NOMO-1 treated with dmso at 0.1 percent for 144 hours (cell line): ENCODE measurements around the gene BCO1.

ENCODE experiments used
- DNase-seq: peaks from one replicate; lab custom pipeline; 2025; ENCODE audit not compliant: unreplicated experiment; lab: John Stamatoyannopoulos, UW

Gene BCO1

DNA sequence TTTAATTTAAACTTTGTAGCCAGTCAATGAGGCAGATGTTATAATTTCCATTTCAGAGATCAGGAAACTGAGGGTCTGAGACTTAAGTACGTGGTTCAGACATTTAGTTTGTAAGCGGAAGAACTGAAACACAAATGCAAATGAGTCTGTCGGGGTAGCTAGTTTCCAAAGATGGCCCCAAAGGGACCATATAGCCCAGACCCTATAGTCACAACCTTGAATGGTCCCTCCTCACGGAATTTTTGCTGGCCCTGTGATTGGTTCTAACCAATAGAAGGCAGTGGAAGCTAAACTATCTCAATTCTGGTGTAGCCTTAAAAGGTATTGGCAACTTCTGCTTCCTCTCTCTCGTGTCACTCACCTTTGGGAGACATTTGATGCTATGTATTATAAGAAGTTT, 7.5 kb upstream of the BCO1 start:
- DNase-seq = no peak

DNA sequence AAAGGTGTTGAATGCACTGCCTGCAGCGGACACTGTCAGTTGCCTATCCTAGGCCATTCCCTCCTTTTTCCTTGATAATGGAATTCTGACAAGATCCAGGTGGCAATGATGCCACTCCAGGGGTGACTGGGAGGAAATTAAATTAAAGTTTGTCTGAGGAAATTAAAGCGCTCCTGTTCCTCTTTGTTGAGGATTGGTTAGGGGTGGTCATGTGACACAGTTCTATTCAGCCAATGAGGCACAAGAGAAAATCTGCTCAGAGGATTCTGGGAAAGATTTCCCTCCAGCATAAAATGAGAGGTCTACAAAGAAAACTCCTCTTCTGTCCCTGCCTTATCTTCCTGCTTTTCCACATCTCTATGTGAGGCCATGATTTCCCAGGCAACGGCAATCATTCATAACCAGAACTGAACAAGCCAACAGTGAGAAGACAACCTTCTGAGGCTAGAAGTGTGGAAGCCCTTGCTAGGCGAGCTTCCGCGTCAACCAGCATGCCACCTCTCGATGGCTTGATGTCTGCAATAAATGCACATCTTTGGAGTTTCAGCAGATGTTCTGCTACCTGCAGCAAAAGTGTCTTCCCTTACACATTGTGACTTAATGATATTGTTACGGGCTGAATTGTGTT, 5.6 kb upstream of the BCO1 start:
- DNase-seq = no peak

DNA sequence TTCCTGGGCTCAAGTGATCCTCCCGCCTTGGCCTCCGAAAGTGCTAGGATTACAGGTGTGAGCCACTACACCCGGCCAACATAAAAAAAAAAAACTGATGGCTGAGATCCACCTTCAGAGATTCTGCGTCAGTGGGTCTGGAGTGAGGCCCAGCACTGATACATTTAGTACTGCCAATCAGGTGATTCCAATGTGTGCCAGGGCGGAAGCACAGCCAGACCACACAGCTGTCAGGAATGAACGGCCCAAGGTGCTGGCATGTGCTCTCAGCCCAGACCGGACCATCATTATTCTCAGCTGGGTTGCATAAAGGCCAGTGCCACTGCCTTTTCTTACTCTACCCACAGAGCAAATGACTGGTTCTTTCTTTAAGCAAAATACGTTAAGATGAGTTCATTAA, 1.2 kb upstream of the BCO1 start:
- no peak for DNase-seq

DNA sequence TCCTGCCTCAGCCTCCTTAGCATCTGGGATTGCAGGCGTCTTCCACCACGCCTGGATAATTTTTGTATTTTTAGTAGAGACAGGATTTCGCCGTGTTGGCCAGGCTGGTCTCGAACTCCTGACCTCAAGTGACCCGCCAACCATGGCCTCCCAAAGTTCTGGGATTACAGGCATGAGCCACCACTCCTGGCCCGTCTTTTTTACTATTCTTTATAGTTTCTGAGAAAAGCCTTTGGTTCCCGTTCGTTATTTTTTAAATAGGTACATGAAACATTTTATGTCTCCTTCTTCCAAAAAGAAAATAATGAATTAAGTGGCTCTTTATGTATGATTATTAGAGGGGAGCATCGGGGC, 570 bp upstream of the BCO1 start:
- DNase-seq = no peak

DNA sequence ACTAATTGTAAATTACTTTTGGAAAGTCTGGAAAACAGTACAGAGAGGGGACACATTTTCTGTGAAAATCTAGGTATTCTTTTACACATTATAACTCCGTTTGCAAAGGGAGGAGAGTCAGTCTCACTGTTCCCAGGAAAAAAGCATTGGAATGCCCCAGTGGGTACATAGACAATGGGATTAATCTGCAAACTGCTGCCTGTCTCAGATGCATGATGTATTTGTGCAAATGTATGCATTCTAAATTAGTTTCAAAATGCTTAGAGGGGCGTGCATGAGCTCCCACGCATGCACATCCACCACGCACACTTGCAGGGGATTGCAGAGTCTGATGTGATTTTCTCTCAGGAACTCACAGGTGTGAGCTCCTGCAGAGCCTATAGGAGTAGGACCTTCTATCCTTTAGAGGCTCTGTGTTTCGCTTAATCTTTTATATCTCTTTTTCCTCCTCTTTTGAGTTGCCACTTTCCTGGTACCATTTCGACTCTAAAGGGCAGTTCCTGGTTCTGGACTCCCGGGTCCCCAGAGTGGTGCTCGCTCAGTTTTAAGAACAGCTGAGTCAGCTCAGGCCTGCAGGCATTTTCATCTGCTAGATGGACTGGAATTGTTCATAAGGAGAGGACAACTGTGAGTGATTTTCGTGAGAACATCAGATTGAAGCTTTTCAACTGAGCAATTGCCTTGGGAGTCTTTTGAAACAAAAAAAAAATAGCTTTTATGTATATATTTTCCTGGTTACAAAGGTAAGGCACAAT, 1.1 kb downstream of the BCO1 start:
- DNase-seq = no peak

DNA sequence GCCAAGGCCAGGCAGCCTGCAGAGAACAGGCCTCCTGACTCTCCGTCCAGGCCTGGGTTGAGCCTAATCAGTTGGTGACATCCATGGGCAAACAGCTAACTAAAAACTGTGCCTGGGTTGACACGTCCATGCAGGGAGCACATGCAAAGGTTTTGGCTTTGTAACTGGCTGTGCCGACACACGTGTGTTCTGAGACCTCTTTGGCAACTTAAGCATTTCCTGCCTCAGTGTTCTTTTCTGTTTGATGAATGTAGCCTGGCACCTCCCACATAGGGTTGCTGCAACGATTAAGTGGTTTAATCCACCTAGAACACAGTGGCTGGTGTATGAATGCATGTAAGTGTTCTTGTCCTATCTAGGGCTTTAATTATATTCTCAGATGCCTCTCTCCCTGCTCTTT, 3.2 kb downstream of the BCO1 start:
- DNase-seq = no peak

DNA sequence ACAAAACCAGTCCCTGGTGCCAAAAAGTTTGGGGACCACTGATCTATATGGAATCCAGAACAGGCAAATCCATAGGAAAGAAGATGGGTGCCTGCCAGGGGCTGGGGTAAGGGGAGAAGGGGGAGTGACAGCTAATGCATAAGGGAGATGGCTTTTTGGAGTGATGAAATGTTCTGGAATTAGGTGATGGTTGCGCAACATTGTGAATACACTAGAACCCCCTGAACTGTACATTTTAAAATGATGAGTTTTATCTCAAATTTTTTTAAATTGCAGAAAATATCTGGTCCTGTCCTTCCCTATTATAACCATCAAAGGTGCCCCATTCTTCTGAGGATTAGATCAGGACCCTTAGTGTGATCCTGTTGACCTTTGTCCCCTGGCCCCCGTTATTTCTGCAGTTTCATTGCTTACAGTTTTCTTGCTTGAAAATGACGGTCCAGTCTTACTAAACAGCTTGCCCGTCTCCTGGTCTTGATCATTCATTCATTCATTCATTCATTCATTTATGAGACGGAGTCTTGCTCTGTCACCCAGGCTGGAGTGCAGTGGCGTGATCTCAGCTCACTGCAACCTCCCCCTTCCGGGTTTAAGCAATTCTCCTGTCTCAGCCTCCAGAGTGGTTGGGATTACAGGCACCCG, 4.6 kb downstream of the BCO1 start:
- no peak for DNase-seq

DNA sequence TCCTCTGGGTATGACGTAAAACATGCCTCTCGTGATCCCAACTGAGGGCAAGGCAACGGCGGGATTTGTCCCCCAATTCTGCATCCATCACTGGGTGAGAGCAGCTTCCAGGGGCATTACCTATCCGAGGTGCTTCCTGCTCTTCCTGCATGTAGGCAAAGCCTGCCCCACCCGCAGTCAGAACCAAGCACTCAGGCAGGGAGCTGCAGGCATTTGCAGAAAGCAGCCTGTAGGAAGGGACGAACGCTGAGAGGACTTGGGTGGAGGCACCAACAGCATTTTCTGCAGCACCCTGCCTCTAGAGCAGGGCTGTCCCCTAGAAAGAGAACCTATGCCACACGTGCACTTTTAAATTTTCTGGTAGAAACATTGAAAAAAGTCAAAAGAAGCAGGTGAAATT, 5.5 kb downstream of the BCO1 start:
- DNase-seq = no peak

DNA sequence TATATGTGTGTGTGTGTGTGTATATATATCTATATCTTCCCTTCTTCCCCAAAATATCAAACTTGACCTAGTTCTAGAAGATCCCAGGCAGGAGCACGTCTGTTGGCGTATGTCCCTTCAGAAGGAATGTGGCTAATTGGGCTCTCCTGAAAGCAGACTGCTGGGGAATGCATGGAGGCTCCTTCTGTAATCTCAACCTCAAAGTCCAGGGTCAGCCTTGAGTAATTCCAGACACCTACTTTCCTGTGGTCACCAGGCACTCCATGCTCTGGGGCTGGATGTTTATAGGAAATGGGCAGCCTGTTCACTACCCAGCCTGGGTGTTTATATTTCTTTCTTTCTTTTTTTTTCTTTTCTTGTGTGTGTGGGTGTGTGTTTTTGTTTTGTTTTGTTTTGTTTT, 13.4 kb downstream of the BCO1 start:
- DNase-seq = no peak

DNA sequence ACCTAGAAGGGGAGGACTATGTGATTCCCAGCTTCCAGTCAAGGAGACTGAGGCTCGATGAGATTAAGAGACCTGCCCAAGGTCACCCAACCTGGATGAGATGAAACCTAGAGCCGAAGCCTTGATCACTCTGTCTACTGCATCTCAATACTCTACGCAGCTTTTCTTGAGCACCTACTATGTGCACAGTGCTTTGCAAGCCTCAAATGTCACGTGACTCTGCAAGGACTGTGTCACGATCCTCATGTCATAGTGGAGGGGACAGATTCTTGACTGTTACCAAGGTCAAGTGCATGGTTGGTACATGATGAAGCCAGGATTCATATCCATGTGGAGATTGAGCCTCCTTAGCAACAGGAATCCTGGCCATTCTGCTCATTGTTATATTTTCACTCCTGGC, 14.7 kb downstream of the BCO1 start:
- DNase-seq = no peak

DNA sequence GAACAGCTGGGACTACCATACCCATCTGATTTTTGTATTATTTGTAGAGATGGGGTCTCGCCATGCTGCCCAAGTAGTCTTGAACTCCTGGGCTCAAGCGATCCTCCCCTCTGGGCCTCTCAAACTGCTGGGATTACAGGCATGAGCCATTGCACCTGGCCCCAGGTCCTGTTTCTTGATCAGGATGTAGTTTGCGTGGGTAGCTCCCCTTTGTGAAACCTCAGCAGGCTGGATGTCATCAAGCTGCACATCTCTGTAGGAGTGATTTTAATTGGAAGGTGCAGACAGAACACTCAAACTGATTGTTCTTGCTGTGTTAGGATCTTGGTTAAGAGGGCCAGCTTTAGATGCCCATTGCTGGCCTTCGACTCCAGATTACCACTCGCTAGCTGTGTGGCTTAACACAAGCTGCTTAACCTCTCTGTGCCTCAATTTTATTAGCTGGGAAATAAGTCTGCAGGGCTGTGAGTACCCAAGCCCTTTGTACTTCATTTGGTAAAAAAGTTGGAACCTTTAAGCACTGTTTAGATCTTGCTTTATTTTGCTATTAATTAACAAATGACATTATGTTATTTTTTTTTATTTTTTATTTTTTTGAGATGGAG, 16.5 kb downstream of the BCO1 start:
- DNase-seq = no peak

DNA sequence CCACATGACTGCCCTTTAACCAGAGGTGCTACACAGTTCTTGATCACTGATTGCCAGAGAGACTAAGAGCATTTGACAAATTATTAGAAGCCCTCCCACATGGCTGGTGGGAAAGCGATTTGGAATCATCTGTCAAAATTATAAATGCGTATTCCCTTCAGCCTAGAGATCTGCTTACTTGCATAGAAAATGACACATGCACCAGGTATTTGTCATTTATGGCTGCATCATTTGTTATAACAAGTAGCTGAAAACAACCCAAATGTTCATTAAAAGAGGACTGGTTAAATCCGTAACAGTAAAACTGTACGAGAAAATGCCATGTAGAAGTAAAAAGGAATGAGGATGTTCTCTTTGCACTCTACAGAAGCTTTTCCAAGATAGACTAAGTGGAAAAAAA, 21.4 kb downstream of the BCO1 start:
- DNase-seq = no peak

DNA sequence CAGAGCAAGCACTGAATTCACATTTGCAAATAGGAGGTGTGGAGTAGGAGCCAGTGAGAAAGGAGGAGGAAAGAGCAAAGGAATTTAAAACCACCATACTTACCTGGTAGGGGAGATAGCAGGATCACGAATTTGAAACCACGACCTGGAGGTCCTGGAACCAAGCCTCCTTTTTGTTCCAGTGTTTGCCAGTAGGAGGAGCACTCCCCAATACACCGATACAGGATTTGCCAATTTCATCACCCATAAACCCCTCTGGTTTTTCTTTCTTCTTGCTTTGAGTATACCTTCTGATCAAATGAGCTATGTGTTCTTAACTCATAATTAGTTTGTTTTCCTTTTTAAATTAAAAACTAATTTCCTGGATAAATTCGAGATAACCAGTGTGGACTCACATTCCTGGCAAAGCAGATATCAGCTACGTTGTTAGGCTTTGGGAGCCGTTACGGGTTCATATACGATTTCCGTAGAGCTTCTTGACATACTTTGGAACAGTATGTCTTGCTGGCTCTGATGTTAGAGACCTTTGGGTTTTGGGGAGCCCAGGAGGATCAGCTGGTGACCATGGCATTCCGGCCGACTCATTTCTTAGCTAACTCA, 22.7 kb downstream of the BCO1 start:
- DNase-seq = no peak

DNA sequence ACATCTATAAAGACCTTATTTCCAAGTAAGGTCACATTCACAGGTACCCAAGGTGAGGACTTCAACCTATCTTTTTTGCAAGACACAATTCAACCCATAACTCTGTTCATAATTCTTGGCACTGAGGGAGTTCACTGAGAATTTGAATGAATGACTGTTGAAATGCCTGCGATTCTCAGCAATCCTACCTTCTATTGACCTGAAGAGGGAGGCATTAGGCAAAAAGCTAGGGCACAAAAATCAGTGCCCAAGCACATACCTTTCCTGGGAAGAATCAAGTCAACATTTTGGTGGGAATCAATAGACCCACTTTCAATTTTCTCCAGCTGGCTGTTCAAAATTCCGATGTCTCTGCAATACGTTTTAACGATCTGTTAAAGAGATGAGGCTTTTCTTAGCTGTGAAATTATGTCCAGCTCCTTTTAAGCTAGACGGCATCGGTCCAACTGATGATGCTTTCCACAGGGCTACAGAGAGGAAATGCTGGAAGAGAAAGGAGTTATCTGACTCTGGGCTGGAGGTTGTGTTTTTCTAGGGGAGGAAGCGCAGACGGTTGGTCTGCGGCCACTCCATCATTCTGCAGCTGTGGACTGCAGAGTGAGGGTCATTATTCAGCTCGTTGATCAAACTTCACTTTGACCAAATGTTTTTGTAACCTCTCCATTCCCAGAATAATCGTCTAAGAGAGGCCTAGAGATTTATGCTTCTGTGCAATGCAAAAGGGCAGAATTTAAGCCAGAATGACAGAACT, 25.2 kb downstream of the BCO1 start:
- DNase-seq = no peak

DNA sequence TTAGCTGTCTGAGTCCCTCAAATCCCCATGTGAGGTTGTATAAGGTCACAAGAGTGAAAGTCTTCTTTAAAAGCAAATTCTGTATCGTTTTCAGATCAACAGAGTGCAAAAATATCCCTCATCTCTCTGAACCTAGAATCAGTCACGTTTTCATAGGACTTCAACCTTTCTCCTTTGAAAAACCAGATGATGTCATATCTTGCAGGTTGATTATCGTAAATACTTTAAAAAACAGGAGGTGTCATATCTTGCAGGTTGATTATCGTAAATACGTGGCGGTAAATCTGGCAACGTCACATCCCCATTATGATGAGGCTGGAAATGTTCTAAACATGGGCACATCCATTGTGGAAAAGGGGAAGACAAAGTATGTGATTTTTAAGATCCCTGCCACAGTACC, 25.9 kb downstream of the BCO1 start:
- DNase-seq = no peak

DNA sequence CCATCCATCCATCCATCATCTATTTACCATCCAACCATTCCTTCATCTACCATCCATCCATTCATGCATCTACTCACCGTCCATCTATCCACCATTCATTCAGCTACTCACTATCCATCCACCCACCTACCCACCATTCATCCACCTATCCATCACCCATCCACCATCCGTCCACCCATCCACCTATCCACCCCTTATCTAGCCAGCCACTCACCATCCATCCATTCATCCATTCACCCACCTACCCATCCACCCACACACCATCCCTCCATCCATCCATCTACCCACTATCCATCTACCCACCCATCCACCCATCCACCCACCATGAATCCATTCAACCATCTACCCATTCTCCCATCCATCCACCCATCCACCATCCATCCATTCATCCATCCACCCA, 26.6 kb downstream of the BCO1 start:
- DNase-seq = no peak

DNA sequence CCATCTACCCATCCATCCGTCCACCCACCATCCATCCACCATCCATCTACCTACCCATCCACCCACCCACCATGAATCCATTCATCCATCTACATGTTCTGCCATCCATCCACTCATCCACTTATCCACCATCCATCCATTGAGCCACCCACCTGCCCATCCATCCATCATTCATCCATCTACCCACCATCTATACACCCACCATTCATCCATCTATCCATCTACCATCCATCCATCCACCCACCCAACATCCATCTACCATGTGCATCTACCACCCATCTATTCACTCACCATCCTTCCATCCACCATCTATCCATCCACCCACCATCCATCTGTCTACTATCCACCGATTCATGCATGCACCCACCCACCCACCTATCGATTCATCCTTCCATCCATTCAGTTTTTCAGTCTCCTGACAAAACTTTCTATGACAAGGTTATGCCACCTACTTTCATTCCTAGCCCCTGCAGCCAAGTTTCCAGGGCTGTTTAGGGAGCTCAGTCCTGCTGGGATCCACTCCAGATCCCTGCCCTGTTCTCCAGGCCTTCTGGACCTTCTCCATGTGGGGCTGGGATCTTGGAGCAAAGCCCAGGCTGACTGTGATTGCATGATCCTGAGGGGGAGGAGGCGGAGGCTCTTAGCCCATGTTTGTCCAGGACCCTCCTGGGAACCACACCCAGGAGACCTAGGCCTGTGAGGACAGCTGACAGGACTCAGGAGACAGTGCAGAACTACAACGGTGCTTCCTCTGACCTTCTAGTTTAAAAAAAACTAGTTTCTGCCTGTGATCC, 27.4 kb downstream of the BCO1 start:
- DNase-seq = no peak

DNA sequence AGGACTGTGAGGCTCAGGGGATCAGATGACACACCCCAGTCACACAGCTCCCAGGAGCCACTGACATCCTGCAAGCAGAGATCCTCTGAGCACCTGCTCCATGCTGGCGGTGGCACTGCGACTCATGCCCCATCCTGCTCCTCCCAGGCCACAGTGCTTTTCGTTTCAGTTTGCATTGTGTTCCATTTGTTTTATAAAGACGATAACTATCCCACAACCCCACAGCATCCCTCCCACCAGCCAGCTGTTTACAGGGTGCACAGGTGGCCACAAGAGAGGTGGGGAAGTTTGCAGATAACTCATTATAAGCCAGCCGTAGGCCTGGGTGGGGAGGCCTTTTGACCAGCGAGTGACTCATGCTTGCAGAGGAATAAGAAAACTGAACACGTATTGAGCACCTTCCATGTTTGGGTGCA, 28.2 kb downstream of the BCO1 start:
- DNase-seq = no peak

DNA sequence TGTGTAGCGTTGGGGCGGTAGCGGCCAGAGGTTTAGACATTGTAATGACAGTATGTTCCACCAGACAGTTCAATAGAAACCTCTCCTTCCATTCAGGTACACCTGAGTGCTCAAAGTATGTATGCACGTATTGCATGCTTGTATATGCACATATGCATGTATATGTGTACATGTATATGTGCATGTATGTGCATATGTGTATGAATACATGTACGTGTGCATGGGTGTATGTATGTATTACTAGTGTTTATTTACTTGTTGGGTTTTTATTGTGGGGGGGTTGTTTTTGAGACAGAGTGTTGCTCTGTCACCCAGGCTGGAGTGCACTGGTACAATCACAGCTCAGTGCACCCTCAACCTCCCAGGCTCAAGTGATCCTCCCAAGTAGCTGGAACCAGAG, 30.0 kb downstream of the BCO1 start:
- no peak for DNase-seq

DNA sequence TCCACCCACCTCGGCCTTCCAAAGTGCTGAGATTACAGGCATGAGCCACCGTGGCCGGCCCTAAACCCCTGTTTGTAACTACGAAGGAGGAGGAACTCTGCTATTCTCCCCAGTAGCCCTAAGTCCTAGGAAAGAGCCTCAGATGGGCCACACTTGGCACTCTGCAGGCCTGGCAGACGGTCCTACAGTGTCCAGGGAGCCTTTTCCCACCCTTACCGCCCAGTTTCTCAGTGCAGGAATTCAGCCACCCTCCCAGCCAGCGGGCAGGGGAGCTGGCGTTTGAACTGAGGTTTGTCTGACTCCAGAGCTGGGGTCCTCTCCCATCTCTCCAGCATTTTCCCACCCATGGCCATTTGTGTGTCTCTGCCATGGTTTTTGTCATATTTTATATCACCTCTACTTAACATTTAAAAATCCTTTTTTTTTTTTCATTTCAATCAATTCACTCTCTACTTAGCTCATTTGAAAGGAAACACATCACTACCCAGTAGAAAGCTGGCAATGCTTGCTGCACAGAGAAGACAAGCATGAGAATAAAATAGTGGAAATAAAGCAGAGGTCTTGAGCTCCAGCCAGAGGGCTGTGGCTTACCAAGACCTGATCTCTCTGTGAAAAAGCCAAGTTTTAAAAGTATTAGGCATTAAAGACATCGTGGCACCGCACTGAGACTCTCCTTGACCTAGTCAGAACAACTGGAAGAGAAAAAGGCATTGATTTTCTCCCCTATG, 34.9 kb downstream of the BCO1 start:
- DNase-seq = no peak
